ENCODE results near the gene PROK1. TPM values are rescaled to one million over a fixed set of nuclear protein-coding genes. Genes with fewer than 3 reads are reported as not detected.

Gene PROK1
- total RNA-seq, 1 experiment from 2014 or later = not detected

GRCh38 chr1:110465038-110465813 is 14.3 kb downstream of the PROK1 start:
- no TSS peak for BruUV-seq (replicated peaks)
- intact Hi-C loops (cut with micrococcal nuclease) = no loop called here
- H3K79me2 ChIP-seq (ENCODE audit: low read length) = no peaks in the 10 kb centered on the region
- H3F3A ChIP-seq (ENCODE audit: low read length, unreplicated experiment) = no peaks in the 10 kb centered on the region
- POLR2A ChIA-PET (ENCODE audit: unreplicated experiment) = no interaction called here
- peaks cover 29% of the 10 kb centered on the region for H3K4me1 ChIP-seq (ENCODE audit: insufficient read depth, low read length)
- H3K9me2 ChIP-seq (replicated peaks; ENCODE audit: low read length) = no peaks in the 10 kb centered on the region
- no peak for TF ChIP-seq EZH2phosphoT487 (IDR thresholded peaks at IDR 0.05; ENCODE audit: borderline replicate concordance, low read length)
- no peak for TF ChIP-seq CTCF (conservative IDR thresholded peaks at IDR 0.05; ENCODE audit: low read depth, low read length)
- no peak for TF ChIP-seq EZH2 (IDR thresholded peaks at IDR 0.05; ENCODE audit: low read length, unreplicated experiment)
- H3K9ac ChIP-seq (ENCODE audit: low read length) = peak overlapping the region; percentile 38
- peak overlapping the region; percentile 28; the same call in 1 of the 2 replicates for H3K4me3 ChIP-seq (ENCODE audit: low read length)
- peak overlapping the region; percentile 73 for H3K4me2 ChIP-seq (ENCODE audit: low read length)
- ATAC-seq (peak; percentile 34), DNase-seq (peak; percentile 65)
- H4K20me1 ChIP-seq (ENCODE audit: low read length) = no peaks in the 10 kb centered on the region
- no peak overlapping the region for H2AFZ ChIP-seq (ENCODE audit: low read length)
- H3K27ac ChIP-seq (ENCODE audit: low read length) = peak overlapping the region; percentile 82
- H3K36me3 ChIP-seq (ENCODE audit: low read depth, low read length) = no peaks in the 10 kb centered on the region; the same call in 1 of the 2 replicates
- CTCF ChIA-PET = interaction anchor here (0.5 to 2.6 kb wide), 4 partner anchors 31 to 263 kb away, joined by 3 to 39 read pairs (median 6); no protein-coding TSS in a partner anchor
- H3K27me3 ChIP-seq (ENCODE audit: low read length) = no peaks in the 10 kb centered on the region
- no peaks in the 10 kb centered on the region for H3K9me3 ChIP-seq (ENCODE audit: low read length)

- no peaks in the 10 kb centered on the region for H3K9me3 ChIP-seq (ENCODE audit: low read length)
- no peaks in the 10 kb centered on the region for H4K20me1 ChIP-seq (ENCODE audit: low read length)
- H3K9me2 ChIP-seq (replicated peaks; ENCODE audit: low read length) = no peaks in the 10 kb centered on the region
- DNase-seq (no peak), ATAC-seq (no peak)
- no peak for TF ChIP-seq EZH2phosphoT487 (IDR thresholded peaks at IDR 0.05; ENCODE audit: borderline replicate concordance, low read length)
- no peak for TF ChIP-seq EZH2 (IDR thresholded peaks at IDR 0.05; ENCODE audit: low read length, unreplicated experiment)
- TF ChIP-seq CTCF (conservative IDR thresholded peaks at IDR 0.05; ENCODE audit: low read depth, low read length) = no peak
- no peaks in the 10 kb centered on the region for H3K36me3 ChIP-seq (ENCODE audit: low read depth, low read length)
- H3K9ac ChIP-seq (ENCODE audit: low read length) = no peak overlapping the region
- H3K27me3 ChIP-seq (ENCODE audit: low read length) = no peaks in the 10 kb centered on the region
- no peak overlapping the region for H2AFZ ChIP-seq (ENCODE audit: low read length)
- no peak overlapping the region for H3K27ac ChIP-seq (ENCODE audit: low read length)
- intact Hi-C loops (cut with micrococcal nuclease) = no loop called here
- no TSS peak for BruUV-seq (replicated peaks)
- CTCF ChIA-PET = interaction anchor here (0.5 to 2.6 kb wide), 3 partner anchors 30 to 264 kb away, joined by 3 to 39 read pairs (median 4); no protein-coding TSS in a partner anchor
- peaks cover 29% of the 10 kb centered on the region for H3K4me1 ChIP-seq (ENCODE audit: insufficient read depth, low read length)
- POLR2A ChIA-PET (ENCODE audit: unreplicated experiment) = no interaction called here
- H3K79me2 ChIP-seq (ENCODE audit: low read length) = no peaks in the 10 kb centered on the region
- H3K4me3 ChIP-seq (ENCODE audit: low read length) = no peak overlapping the region
- H3F3A ChIP-seq (ENCODE audit: low read length, unreplicated experiment) = no peaks in the 10 kb centered on the region
- no peak overlapping the region for H3K4me2 ChIP-seq (ENCODE audit: low read length)
These were observed 14.9 kb downstream of the PROK1 start for GRCh38 chr1:110465814-110466380.
